Measurements from ENCODE around the gene ARMC6.

Gene ARMC6

GRCh38 chr19:19009951-19010350 is 23.5 kb upstream of the ARMC6 start:
- no peaks in the 10 kb centered on the region for H3K9me3 ChIP-seq (ENCODE audit: control insufficient read depth, insufficient read depth, low read length)
- no peak overlapping the region for H3K27ac ChIP-seq (ENCODE audit: low read depth, low read length)
- no peak overlapping the region for H3K4me2 ChIP-seq (ENCODE audit: low read length)
- H3K79me2 ChIP-seq (ENCODE audit: control insufficient read depth, low read length), result peaks cover 30% of the 10 kb centered on the region
- no peak overlapping the region for H3K4me3 ChIP-seq (ENCODE audit: low read length)
- no peaks in the 10 kb centered on the region for H3K9me2 ChIP-seq (replicated peaks; ENCODE audit: control insufficient read depth, low read length)
- TF ChIP-seq EZH2phosphoT487 (IDR thresholded peaks at IDR 0.05; ENCODE audit: borderline replicate concordance, low read length) (no peak), CTCF (IDR thresholded peaks at IDR 0.05; ENCODE audit: low read depth, low read length, poor library complexity, severe bottlenecking) (no peak)
- no peaks in the 10 kb centered on the region for H3F3A ChIP-seq (ENCODE audit: control insufficient read depth, insufficient read depth)
- no peaks in the 10 kb centered on the region for H3K4me1 ChIP-seq (ENCODE audit: control insufficient read depth, low read length)
- no peaks in the 10 kb centered on the region for H3K27me3 ChIP-seq (ENCODE audit: control insufficient read depth, low read length)
- H3K36me3 ChIP-seq (ENCODE audit: control insufficient read depth, low read length), result peaks cover 89% of the 10 kb centered on the region
- H4K20me1 ChIP-seq (ENCODE audit: control insufficient read depth, insufficient read depth, low read depth, low read length), result peaks cover 4% of the 10 kb centered on the region; the same call in 1 of the 2 replicates

GRCh38 chr19:19010551-19010950 is 22.9 kb upstream of the ARMC6 start:
- no peaks in the 10 kb centered on the region for H3K27me3 ChIP-seq (ENCODE audit: control insufficient read depth, low read length)
- no peaks in the 10 kb centered on the region for H3F3A ChIP-seq (ENCODE audit: control insufficient read depth, insufficient read depth)
- H3K4me3 ChIP-seq (ENCODE audit: low read length), result no peak overlapping the region
- no peak overlapping the region for H3K4me2 ChIP-seq (ENCODE audit: low read length)
- H3K9me2 ChIP-seq (replicated peaks; ENCODE audit: control insufficient read depth, low read length), result no peaks in the 10 kb centered on the region
- TF ChIP-seq CTCF (IDR thresholded peaks at IDR 0.05; ENCODE audit: low read depth, low read length, poor library complexity, severe bottlenecking), result no peak
- TF ChIP-seq EZH2phosphoT487 (IDR thresholded peaks at IDR 0.05; ENCODE audit: borderline replicate concordance, low read length), result no peak
- peaks cover 32% of the 10 kb centered on the region for H3K79me2 ChIP-seq (ENCODE audit: control insufficient read depth, low read length)
- H3K4me1 ChIP-seq (ENCODE audit: control insufficient read depth, low read length), result no peaks in the 10 kb centered on the region
- no peak overlapping the region for H3K27ac ChIP-seq (ENCODE audit: low read depth, low read length)
- no peaks in the 10 kb centered on the region for H3K9me3 ChIP-seq (ENCODE audit: control insufficient read depth, insufficient read depth, low read length)
- peaks cover 4% of the 10 kb centered on the region; the same call in 1 of the 2 replicates for H4K20me1 ChIP-seq (ENCODE audit: control insufficient read depth, insufficient read depth, low read depth, low read length)
- H3K36me3 ChIP-seq (ENCODE audit: control insufficient read depth, low read length), result peaks cover 88% of the 10 kb centered on the region

GRCh38 chr19:19021115-19021514 is 12.3 kb upstream of the ARMC6 start:
- no peak overlapping the region for H3K4me3 ChIP-seq (ENCODE audit: low read length)
- no peak overlapping the region for H3K27ac ChIP-seq (ENCODE audit: low read depth, low read length)
- H3K4me1 ChIP-seq (ENCODE audit: control insufficient read depth, low read length), result peaks cover 3% of the 10 kb centered on the region; the same call in 1 of the 2 replicates
- H3K36me3 ChIP-seq (ENCODE audit: control insufficient read depth, low read length), result peaks cover 83% of the 10 kb centered on the region
- H3F3A ChIP-seq (ENCODE audit: control insufficient read depth, insufficient read depth), result 0 out of 2 replicates have a peak, but pooled peaks cover 2% of the 10 kb centered on the region
- H3K9me2 ChIP-seq (replicated peaks; ENCODE audit: control insufficient read depth, low read length), result no peaks in the 10 kb centered on the region
- no peak for TF ChIP-seq EZH2phosphoT487 (IDR thresholded peaks at IDR 0.05; ENCODE audit: borderline replicate concordance, low read length)
- no peak for TF ChIP-seq CTCF (IDR thresholded peaks at IDR 0.05; ENCODE audit: low read depth, low read length, poor library complexity, severe bottlenecking)
- peaks cover 25% of the 10 kb centered on the region; the same call in 1 of the 2 replicates for H4K20me1 ChIP-seq (ENCODE audit: control insufficient read depth, insufficient read depth, low read depth, low read length)
- no peaks in the 10 kb centered on the region for H3K9me3 ChIP-seq (ENCODE audit: control insufficient read depth, insufficient read depth, low read length)
- no peaks in the 10 kb centered on the region for H3K27me3 ChIP-seq (ENCODE audit: control insufficient read depth, low read length)
- peaks cover 97% of the 10 kb centered on the region for H3K79me2 ChIP-seq (ENCODE audit: control insufficient read depth, low read length)
- no peak overlapping the region for H3K4me2 ChIP-seq (ENCODE audit: low read length)

Measured in DOHH2 (cell line).